ENCODE data around the gene OR2D3.
"Not testable (repeated sequence)": the region's sequence is repeated elsewhere in the genome, so short reads cannot be mapped to it uniquely, and the experiment has no call there.

The OR2D3 gene, protein sequence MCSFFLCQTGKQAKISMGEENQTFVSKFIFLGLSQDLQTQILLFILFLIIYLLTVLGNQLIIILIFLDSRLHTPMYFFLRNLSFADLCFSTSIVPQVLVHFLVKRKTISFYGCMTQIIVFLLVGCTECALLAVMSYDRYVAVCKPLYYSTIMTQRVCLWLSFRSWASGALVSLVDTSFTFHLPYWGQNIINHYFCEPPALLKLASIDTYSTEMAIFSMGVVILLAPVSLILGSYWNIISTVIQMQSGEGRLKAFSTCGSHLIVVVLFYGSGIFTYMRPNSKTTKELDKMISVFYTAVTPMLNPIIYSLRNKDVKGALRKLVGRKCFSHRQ

DNA sequence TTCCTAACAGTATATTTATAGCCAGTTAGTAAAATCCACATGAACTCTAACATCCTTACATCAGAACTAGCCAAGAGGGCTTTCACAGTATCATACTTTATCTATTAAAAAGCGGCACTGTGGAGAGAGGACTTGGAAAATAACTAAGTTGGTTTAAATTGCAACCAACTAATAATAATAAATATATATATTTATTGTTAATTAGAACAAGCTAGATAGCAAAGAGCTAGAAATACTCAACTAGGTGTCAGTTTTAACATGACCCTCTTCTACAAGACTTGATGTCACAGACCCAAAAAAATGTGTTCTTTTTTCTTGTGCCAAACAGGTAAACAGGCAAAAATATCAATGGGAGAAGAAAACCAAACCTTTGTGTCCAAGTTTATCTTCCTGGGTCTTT is at the start of gene OR2D3:
Gene OR2D3 (plus strand): TSS at position 301 of the 400 bp plus-strand sequence. CDS start 0 bp downstream, at position 301.
- FAIRE-seq = no peak

- FAIRE-seq = no peak
Measured at GRCh38 chr11:6871278-6871677, 49.5 kb upstream of the OR2D3 start.

DNA sequence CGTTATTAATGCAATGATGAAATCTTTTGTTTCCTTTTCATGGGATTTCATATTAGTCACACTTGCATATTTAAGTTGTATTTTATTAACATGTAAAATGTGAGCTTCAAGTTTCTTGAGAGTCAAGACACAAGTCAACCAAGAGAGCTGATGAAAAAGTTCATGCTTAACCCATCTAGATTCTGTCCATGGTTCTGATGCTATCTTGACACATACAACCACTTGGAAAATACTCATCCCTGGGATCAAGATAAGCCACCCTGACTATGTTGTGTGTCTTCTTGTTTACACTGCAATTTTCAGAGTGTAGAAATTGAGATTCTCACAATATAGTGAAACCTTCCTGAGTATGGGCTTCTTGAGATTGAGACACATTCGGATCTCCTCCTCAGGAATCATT is 45.0 kb upstream of the OR2D3 start:
- no peak for FAIRE-seq

DNA sequence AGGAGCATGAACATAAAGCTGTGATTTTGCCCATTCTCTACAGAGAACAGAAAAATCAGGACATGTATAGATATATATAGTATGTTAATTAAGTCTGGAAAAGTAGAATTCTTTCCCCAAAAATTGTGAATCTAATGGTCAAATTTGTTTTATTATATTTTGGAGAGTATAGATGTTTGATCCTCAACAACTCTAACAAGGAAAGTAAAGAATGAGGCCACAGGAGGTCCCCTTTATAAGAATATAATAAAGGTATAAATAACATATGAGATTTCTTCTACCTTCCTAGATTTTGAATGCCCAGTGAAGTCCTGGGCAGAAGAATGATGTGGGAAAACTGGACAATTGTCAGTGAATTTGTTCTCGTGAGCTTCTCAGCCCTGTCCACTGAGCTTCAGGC is 44.5 kb upstream of the OR2D3 start, which contains the start of gene OR10A4:
Gene OR10A4 (plus strand): TSS at position 301 of the 400 bp plus-strand sequence. CDS start 23 bp downstream, at position 324.
- FAIRE-seq = no peak

DNA sequence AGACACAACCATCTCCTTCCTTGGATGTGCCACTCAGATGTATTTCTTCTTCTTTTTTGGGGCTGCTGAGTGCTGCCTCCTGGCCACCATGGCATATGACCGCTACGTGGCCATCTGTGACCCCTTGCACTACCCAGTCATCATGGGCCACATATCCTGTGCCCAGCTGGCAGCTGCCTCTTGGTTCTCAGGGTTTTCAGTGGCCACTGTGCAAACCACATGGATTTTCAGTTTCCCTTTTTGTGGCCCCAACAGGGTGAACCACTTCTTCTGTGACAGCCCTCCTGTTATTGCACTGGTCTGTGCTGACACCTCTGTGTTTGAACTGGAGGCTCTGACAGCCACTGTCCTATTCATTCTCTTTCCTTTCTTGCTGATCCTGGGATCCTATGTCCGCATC is 43.9 kb upstream of the OR2D3 start:
- FAIRE-seq = no peak

GRCh38 chr11:6882751-6883150 is 38.1 kb upstream of the OR2D3 start:
- no peak for FAIRE-seq

DNA sequence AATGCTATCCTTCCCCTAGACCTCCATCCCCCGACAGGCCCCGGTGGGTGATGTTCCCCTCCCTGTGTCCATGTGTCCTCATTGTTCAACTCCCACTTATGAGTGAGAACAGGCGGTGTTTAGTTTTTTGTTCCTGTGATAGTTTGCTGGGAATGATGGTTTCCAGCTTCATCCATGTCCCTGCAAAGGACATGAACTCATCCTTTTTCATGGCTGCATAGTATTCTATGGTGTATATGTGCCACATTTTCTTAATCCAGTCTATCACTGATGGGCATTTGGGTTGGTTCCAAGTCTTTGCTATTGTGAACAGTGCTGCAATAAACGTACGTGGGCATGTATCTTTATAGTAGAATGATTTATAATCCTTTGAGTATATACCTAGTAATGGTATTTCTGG is 33.1 kb upstream of the OR2D3 start:
- not testable (repeated sequence) for FAIRE-seq

DNA sequence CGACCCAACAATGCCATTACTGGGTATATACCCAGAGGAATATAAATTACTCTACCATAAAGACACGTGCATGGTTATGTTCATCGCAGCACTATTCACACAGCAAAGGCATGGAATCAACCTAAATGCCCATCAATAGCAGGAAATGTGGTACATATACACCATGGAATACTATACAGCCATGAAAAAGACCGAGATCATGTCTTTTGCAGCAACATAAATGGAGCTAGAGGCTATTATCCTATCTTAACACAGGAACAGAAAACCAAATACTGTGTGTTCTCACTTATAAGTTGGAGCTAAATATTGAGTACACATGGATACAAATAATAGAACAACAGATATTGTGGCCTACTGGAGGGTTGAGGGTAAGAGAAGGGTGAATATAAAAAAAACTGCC is 32.0 kb upstream of the OR2D3 start:
- FAIRE-seq = no peak

GRCh38 chr11:6889835-6890234 is 31.0 kb upstream of the OR2D3 start:
- FAIRE-seq = no peak

DNA sequence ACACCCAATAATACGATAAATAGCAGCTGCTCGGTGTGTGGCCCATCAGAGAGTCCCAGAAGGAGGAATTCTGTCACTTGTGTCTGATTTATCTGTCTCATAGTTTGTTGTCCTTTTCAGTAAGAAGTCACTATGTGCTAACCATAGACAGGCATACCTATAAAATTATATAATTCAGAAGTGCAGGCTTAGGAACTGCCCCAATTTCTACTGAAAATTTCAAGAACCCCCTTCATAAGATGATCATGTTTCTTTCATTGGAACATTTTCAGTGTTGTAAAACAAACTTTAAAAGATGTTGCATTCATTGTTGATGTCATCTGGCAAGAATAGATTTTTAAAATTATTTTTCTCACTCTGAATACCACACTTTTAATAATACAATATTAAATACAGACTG is 28.4 kb upstream of the OR2D3 start, which contains the start of gene OR2D2:
Gene OR2D2 (minus strand): TSS at position 101 of the 400 bp plus-strand sequence. CDS start 0 bp downstream, at position 101.
- no peak for FAIRE-seq

DNA sequence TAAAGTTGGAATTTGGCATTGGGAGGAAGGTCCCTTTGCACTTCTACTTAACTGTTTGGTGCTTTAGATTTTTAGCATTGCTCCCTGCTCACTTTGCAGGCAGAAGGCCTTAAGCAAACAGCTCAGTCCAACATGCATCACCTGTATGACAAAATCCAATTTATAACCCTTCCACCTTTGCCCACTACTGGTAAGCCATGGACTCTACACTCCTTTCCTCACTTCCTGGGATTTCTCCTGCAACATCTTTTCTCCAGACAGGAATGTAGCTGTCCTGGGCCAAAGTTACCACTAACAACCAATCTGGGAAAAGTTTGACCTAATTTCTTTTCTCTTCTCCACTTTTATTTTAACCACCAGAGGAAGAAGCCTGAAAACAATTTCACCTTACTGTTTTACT is 26.7 kb upstream of the OR2D3 start:
- no peak for FAIRE-seq

DNA sequence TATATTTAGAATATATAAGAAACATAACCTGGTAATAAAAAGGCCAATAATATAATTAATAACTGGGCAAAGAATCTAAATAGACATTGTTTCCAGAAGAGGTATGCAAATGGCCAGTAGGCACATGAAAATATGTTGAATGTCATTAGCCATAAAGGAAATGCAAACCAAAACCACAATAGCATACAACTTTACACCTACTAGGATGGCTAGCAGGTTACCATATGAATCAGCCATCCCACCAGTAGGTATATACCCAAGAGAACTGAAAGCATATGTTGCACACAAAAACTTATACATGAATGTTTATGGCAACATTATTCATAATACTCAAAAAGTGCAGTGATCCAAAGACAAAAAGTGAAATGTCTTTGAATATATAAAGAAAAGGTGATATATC is 25.8 kb upstream of the OR2D3 start:
- FAIRE-seq = no peak

DNA sequence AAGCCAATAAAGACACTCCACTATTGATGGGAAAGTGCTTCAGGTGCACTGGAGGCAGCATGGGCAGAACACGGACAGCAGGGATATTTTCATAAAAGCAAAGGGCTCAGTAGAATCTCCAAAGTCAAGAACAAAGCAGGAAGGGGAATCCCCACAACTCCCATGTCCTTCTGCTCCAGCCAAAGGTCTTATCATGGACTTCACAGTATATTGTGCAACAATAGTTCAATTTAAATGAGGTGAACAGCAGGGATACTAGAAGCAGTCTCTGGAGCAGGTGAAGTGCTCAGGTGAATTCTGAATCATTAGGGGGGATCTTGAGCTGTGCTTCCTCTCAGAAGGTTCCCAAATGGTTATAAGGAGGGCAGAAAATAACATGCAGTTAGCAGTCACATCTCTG is 21.9 kb upstream of the OR2D3 start:
- FAIRE-seq = no peak

GRCh38 chr11:6900327-6900999 is 20.3 kb upstream of the OR2D3 start:
- FAIRE-seq = peak; percentile 11

- FAIRE-seq = not testable (repeated sequence)
Measured at GRCh38 chr11:6904804-6905203, 16.0 kb upstream of the OR2D3 start.

- FAIRE-seq = no peak
Measured at GRCh38 chr11:6911378-6911777, 9.4 kb upstream of the OR2D3 start.

DNA sequence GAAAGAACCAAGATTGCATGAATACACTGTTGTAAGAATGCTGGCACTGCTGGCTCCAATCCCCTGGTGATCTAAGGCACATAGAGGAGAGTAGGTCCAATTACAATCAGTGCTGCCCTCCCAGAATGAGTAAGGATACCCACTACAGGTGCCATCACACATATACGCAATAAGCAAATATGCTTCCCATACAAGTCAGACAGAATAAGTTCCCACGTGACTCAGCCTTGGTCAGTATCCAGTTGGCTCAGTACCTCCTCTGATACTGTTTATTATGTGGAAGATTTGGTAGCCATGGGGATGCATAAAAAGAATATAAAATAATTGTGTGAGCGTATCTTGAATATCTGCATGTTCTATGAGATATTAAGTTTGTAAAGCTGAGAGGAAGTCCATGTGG is 8.9 kb upstream of the OR2D3 start:
- no peak for FAIRE-seq

- no peak for FAIRE-seq
Measured at GRCh38 chr11:6919698-6920097, 1.1 kb upstream of the OR2D3 start.

GRCh38 chr11:6925007-6925577 is 4.3 kb downstream of the OR2D3 start:
- no peak for FAIRE-seq

- FAIRE-seq = no peak
Measured at GRCh38 chr11:6925636-6926207, 4.9 kb downstream of the OR2D3 start.

GRCh38 chr11:6926208-6927029 is 5.6 kb downstream of the OR2D3 start, which contains the start of gene ZNF215:
Gene ZNF215, plus strand, starts transcription at chr11:6926426. Its CDS starts 5,847 bp downstream, at chr11:6932273.
- FAIRE-seq = peak; percentile 39

- FAIRE-seq = no peak
Measured at GRCh38 chr11:6927030-6927617, 6.3 kb downstream of the OR2D3 start.

Data from A204.1 (cell line).